C4-2B (cell line): ENCODE results near the gene PLXNA2.

Experiments used
- CTCF ChIP-seq: fragments of 450-650 bp; conservative IDR thresholded peaks from 2 replicates; pipeline ENCODE4 v1.5.1; 2017; ENCODE audit warnings: mild to moderate bottlenecking
- ZFX ChIP-seq: fragments of 450-650 bp; IDR thresholded peaks from 2 replicates; pipeline ENCODE4 v1.6.1; 2017

- no peak for TF ChIP-seq CTCF
- no peak for TF ChIP-seq ZFX
Observed at GRCh38 chr1:208280681-208281450, 36.7 kb upstream of the PLXNA2 start.
